ENCODE data around the gene PRMT1.

PRMT1 gene

GRCh38 chr19:49665351-49666119 lies 11.5 kb upstream of the PRMT1 start, which contains the start of the genes BCL2L12 and IRF3:
Gene BCL2L12 (plus strand): TSS chr19:49665933. CDS start chr19:49666693, 760 bp downstream.
Gene IRF3 (minus strand): TSS chr19:49665857. CDS start chr19:49664838, 1,019 bp downstream.
- no peak for TF ChIP-seq JUND (IDR thresholded peaks at IDR 0.05; ENCODE audit: low read depth)
- DNase-seq (ENCODE audit: low read depth in 1 of 2, low spot score in 1 of 2): peak; percentile 92 to 95
- in situ Hi-C loops (cut with HindIII; ENCODE audit: low pct_unique_long_range_greater_than_20kb, low sequenced_read_pairs): no loop called here

GRCh38 chr19:49666120-49666444 lies 11.0 kb upstream of the PRMT1 start:
- TF ChIP-seq JUND (IDR thresholded peaks at IDR 0.05; ENCODE audit: low read depth): no peak
- in situ Hi-C loops (cut with HindIII; ENCODE audit: low pct_unique_long_range_greater_than_20kb, low sequenced_read_pairs): no loop called here
- DNase-seq (ENCODE audit: low read depth in 1 of 2, low spot score in 1 of 2): no peak

- DNase-seq (ENCODE audit: low read depth in 1 of 2, low spot score in 1 of 2): no peak
- no peak for TF ChIP-seq JUND (IDR thresholded peaks at IDR 0.05; ENCODE audit: low read depth)
- in situ Hi-C loops (cut with HindIII; ENCODE audit: low pct_unique_long_range_greater_than_20kb, low sequenced_read_pairs): no loop called here
Observed at GRCh38 chr19:49667473-49667872, 9.6 kb upstream of the PRMT1 start.

GRCh38 chr19:49669516-49669915 lies 7.6 kb upstream of the PRMT1 start:
- in situ Hi-C loops (cut with HindIII; ENCODE audit: low pct_unique_long_range_greater_than_20kb, low sequenced_read_pairs): no loop called here
- no peak for DNase-seq (ENCODE audit: low read depth in 1 of 2, low spot score in 1 of 2)
- no peak for TF ChIP-seq JUND (IDR thresholded peaks at IDR 0.05; ENCODE audit: low read depth)

GRCh38 chr19:49672131-49672919 lies 4.7 kb upstream of the PRMT1 start:
- DNase-seq (ENCODE audit: low read depth in 1 of 2, low spot score in 1 of 2): peak; percentile 76 to 93
- in situ Hi-C loops (cut with HindIII; ENCODE audit: low pct_unique_long_range_greater_than_20kb, low sequenced_read_pairs): no loop called here
- TF ChIP-seq JUND (IDR thresholded peaks at IDR 0.05; ENCODE audit: low read depth): no peak

- peak in 1 of 2 experiments; percentile 55 for DNase-seq (ENCODE audit: low read depth in 1 of 2, low spot score in 1 of 2)
- no peak for TF ChIP-seq JUND (IDR thresholded peaks at IDR 0.05; ENCODE audit: low read depth)
- in situ Hi-C loops (cut with HindIII; ENCODE audit: low pct_unique_long_range_greater_than_20kb, low sequenced_read_pairs): no loop called here
Observed at GRCh38 chr19:49676136-49676783, 811 bp upstream of the PRMT1 start.

GRCh38 chr19:49676784-49677230 lies 264 bp upstream of the PRMT1 start:
- in situ Hi-C loops (cut with HindIII; ENCODE audit: low pct_unique_long_range_greater_than_20kb, low sequenced_read_pairs): no loop called here
- TF ChIP-seq JUND (IDR thresholded peaks at IDR 0.05; ENCODE audit: low read depth): no peak
- DNase-seq (ENCODE audit: low read depth in 1 of 2, low spot score in 1 of 2): peak; percentile 95 to 99

- no peak for TF ChIP-seq JUND (IDR thresholded peaks at IDR 0.05; ENCODE audit: low read depth)
- peak in 1 of 2 experiments; percentile 45 for DNase-seq (ENCODE audit: low read depth in 1 of 2, low spot score in 1 of 2)
- in situ Hi-C loops (cut with HindIII; ENCODE audit: low pct_unique_long_range_greater_than_20kb, low sequenced_read_pairs): no loop called here
Observed at GRCh38 chr19:49677901-49678674, 1.0 kb downstream of the PRMT1 start.

- no peak for TF ChIP-seq JUND (IDR thresholded peaks at IDR 0.05; ENCODE audit: low read depth)
- DNase-seq (ENCODE audit: low read depth in 1 of 2, low spot score in 1 of 2): no peak
- in situ Hi-C loops (cut with HindIII; ENCODE audit: low pct_unique_long_range_greater_than_20kb, low sequenced_read_pairs): no loop called here
Observed at GRCh38 chr19:49678985-49679770, 2.1 kb downstream of the PRMT1 start.

- TF ChIP-seq JUND (IDR thresholded peaks at IDR 0.05; ENCODE audit: low read depth): no peak
- no peak for DNase-seq (ENCODE audit: low read depth in 1 of 2, low spot score in 1 of 2)
- in situ Hi-C loops (cut with HindIII; ENCODE audit: low pct_unique_long_range_greater_than_20kb, low sequenced_read_pairs): no loop called here
Observed at GRCh38 chr19:49679771-49680413, 2.8 kb downstream of the PRMT1 start.
